AG10803 (cell line): Measurements from ENCODE around the gene ZNF827.
A peak's percentile ranks its signal among the peaks of the same experiment; 100 is the strongest.
"Not testable (repeated sequence)": the region's sequence is repeated elsewhere in the genome, so short reads cannot be mapped to it uniquely, and the experiment has no call there.

Source experiments
- DNase-seq: peaks from one replicate; pipeline ENCODE4 v3.0.0; 2010; ENCODE audit warnings: low read depth
- H3K4me3 ChIP-seq: 2 replicates; pipeline ENCODE4 v1.5.1; 2011; ENCODE audit warnings: mild to moderate bottlenecking, low read length, control low read depth
- TF ChIP-seq, protein P1 (sequence below): conservative IDR thresholded peaks from 2 replicates; pipeline ENCODE4 v1.5.1; 2011; ENCODE audit warnings: mild to moderate bottlenecking, low read length, control low read depth, inconsistent platforms

Gene ZNF827

DNA sequence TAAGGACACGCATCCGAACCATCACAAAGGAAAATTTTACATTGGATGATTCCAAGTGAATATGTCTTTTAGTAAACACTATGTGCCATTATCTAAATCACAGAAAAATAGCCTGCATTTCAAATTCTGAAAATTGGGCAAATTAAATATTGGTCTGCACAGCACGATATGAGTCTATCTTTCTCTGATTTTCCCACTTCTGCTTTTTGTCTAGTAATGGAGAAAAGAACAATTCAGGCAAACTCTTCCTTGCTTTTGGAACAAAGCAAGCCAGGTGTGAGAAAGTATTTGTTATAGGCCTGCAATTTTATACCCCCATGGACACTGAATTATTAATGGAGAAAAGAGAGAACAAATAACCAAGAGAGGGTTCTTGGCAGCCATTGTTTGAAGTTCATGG is 97.8 kb downstream of the ZNF827 start:
- DNase-seq = no peak
- no peak overlapping the region for H3K4me3 ChIP-seq
- TF ChIP-seq, protein P1, sequence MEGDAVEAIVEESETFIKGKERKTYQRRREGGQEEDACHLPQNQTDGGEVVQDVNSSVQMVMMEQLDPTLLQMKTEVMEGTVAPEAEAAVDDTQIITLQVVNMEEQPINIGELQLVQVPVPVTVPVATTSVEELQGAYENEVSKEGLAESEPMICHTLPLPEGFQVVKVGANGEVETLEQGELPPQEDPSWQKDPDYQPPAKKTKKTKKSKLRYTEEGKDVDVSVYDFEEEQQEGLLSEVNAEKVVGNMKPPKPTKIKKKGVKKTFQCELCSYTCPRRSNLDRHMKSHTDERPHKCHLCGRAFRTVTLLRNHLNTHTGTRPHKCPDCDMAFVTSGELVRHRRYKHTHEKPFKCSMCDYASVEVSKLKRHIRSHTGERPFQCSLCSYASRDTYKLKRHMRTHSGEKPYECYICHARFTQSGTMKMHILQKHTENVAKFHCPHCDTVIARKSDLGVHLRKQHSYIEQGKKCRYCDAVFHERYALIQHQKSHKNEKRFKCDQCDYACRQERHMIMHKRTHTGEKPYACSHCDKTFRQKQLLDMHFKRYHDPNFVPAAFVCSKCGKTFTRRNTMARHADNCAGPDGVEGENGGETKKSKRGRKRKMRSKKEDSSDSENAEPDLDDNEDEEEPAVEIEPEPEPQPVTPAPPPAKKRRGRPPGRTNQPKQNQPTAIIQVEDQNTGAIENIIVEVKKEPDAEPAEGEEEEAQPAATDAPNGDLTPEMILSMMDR = no peak

- H3K4me3 ChIP-seq = no peak overlapping the region
- DNase-seq = peak; percentile 53
- TF ChIP-seq, protein P1 = peak; percentile 53
Observed at GRCh38 chr4:145840162-145840768, 98.4 kb downstream of the ZNF827 start.

- no peak overlapping the region for H3K4me3 ChIP-seq
- TF ChIP-seq, protein P1 = no peak
- DNase-seq = no peak
Observed at GRCh38 chr4:145839151-145839550, 99.5 kb downstream of the ZNF827 start.

DNA sequence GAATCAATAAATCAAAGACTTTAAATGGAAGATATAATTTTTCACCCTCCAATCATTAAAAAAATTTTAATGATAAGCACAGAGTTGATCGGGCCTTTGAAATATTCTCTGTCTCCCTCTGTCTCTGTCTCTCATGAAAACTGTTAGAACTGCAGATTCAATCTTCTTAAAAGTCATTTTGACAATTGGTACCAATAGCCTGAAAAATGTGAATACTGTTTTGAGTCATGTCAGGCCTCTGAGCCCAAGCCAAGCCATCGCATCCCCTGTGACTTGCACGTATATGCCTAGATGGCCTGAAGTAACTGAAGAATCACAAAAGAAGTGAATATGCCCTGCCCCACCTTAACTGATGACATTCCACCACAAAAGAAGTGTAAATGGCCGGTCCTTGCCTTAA is 106.2 kb downstream of the ZNF827 start:
- H3K4me3 ChIP-seq = not testable (repeated sequence)

GRCh38 chr4:145830699-145831098 is 107.9 kb downstream of the ZNF827 start:
- TF ChIP-seq, protein P1 = no peak
- no peak for DNase-seq
- no peak overlapping the region for H3K4me3 ChIP-seq

More for the DNA sequence above, 106.2 kb downstream of the ZNF827 start:
- not testable (repeated sequence) for DNase-seq

DNA sequence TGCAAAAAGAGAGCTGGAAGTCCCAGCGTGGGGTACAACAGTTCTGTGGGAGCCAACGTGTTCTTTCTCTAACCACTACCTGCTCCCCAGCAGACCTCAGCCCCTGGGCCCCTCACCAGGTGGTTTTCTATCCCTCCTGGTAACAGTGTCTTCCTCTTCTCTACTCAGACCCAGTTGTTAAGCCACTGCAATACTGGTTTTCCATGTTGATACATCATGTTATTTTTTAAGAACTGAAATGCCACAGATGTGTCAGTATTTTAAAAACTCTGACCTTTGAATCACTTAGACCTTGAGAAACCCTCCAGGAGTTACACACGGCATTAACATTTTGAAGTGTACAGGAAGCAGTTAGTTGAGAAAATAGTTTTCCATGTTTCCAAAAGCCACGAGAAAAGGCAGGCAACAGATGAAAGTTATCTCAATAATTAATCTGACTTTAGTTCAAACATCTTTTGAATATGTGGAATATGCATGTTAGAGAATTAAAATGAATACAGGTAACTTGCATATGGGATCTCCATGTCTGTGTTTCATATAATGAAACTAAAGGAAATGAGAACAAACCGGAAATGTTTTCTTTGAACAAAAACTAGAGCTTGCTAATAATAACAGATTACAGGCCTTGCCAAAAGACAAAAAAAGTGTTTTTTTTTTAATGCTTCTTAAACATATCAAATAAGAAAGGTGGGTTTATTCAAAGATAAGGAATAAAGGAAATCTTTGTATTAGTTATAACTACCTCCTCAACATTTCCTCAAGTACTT is 108.8 kb downstream of the ZNF827 start:
- TF ChIP-seq, protein P1 = no peak
- no peak for DNase-seq
- H3K4me3 ChIP-seq = no peak overlapping the region

DNA sequence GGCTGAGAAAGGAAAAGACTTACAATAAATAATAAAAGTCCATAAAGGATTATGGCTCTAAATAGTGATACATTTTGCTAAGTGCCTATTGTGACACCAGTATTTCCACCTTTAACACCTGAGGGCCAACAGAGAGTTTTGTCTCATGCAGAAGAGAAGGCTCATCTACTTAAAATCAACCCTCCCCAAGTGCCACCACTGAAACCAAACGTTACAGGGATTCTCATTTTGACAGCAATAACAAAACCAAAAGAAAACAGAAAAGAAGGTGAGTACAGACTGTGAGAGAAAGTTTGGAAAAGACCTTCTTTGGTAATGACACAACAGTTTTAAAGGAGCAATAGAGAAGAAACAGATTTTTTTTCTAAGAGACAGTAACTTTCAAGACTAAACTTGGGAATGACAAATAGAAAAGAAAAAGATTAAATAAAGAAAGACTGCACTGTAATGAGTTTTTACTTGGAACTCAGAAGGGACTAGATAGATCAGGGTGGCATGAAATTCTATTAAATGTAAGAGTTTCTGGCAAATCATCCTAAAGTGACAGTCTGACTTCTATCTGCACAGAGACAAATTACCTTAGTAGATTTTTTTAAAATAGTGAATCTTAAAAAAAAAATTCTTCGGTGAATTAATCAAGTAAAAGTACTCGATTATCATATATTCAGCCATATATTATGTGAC is 109.7 kb downstream of the ZNF827 start:
- H3K4me3 ChIP-seq = no peak overlapping the region
- TF ChIP-seq, protein P1 = no peak

More for the DNA sequence above, 109.7 kb downstream of the ZNF827 start:
- no peak for DNase-seq
